Measurements from ENCODE around the gene GRK5.

GRK5 gene

GRCh38 chr10:119320981-119321380 is 113.6 kb downstream of the GRK5 start:
- no peak for DNase-seq

DNA sequence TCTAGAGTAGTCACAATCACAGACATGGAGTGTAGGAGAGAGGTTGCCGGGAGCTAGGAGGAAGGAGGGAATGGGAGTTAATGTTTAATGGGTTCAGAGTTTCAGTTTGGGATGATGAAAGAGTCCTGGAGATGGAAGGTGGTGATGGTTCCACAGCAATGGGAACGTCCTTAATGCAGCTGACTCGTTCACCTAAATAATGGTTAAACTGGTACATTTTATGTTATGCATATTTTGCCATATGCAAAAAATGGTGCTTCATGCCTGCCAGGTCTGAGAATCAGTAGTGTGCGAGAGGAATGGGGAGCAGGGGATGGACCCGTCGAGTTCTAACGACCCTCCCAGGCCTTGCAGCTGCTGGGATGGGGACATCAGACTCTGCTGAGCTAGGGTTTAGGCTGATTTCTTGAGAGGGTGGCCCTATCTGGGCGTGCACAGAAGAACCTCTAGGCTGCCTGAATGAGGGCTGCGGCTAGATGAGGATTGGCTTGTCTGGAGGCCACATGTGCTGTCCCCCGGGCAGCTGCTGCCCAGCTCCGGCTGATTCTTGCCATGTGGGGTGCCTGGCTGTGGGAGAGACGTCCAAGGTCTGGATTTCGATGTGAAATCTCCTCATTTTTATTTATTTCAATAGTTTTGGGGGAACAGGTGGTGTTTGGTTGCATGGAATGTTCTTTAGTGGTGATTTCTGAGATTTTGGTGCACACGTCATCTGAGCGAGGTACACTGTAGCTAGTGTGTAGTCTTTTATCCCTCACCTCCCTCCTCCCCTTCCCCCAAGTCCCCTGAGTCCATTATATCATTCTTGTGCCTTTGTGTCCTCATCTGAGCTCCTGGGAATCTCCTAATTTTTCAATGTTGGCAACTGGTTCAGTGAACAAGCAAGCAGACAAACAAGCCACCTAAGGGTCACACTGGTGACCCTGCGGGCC is 116.0 kb downstream of the GRK5 start:
- DNase-seq = no peak

- no peak for DNase-seq
These were observed 117.8 kb downstream of the GRK5 start for GRCh38 chr10:119325131-119325530.

DNA sequence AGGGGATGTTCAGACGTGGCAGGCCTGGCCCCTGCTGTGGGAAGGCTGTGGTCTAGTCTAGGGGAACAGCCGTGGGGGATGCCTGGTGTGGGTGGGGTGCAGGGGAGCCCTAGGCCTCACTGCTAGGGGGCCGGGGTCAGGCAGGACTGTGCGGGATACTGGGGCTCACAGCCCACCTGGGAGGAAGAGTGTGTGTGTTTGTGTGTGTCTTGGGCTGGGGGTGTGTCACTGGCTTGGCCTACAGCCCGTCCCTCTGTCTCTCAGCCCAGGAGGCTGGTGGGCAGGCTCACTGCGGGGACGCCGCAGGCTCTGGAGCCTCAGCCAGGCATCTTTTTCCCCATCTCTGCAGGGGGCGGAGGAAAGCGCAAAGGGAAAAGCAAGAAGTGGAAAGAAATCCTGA is 118.8 kb downstream of the GRK5 start:
- no peak for DNase-seq

DNA sequence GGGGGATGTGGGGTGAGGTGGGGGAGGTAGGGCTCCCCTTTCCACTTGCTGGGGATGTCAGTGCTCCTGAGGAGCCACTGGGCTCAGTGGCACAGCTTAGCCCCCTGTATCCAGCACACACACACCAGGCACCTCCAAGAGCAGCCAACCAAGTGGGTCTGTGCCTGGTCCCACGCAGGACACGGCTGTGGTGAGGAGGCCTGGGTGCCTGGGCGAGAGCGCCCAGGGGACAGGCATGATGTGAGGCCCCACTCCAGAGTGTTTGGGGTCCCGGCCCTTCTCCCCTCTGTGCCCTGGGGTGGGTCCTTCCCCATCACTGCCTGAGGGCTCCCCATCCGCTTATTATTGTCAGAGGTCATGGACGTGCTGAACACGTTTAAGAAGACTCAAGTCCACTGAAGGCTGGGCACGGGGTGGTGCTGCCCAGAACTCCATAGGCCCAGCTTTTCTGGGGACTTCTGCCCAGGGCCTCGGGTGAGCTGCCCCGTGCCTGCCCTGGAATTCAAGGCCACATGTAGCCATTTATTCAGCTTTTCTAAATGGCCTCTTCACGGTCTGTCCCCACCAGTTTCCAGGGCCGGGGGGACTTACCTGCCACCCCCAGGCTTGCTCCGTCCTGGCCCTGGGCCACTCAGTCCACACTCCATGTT is 119.8 kb downstream of the GRK5 start:
- no peak for DNase-seq

DNA sequence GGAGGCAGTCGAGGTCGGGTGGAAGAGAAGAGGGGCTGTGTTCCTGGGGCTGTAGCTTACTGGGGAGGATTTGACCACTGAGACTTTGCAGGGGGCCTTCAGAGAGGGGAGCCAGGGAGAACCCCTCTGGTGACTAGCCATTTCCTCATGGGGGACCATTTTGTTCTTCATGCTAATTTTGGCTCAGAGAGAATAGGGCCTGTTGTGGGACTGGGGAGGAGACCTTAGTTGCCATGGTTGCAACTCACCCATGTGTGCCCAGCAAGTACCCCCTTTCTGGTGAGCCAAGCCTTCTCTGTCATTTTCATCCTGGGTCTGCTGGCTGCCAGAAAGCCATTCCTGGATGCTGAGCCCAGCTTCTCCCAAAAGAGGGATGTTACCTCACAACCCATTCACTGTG is 120.9 kb downstream of the GRK5 start:
- no peak for DNase-seq

- DNase-seq = no peak
These were observed 123.0 kb downstream of the GRK5 start for GRCh38 chr10:119330342-119330741.

- DNase-seq = no peak
These were observed 123.7 kb downstream of the GRK5 start for GRCh38 chr10:119331061-119331460.

DNA sequence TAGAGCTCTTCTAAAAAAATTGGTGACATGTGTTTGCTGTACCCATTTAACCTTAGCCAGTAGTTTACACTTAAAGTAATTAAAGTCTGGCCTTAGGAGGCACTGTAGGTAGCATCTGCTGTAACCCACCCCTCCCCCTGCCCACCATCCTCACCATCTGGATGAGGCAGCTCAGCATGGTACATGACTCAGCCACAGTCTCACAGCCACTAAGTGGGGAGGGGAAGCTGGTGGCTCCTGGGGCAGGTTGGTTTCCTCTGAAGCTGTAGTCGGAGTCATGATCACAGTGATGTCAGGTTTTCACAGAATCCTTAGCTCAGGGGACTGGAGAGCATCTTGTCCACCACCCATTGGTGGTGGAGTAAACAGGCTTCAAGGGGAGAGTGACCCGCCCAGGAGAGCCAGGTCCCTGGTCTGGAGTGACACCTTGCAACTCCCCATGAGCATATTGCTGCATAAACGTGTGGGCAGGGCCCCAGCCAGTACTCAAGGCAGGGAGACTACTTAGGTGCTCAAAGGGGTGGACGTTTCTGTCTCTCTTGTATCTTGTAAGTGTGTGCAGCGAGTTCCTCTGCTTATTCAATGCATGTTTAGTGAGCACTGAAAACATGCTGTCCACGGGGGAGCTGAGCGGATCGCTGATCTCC is 125.9 kb downstream of the GRK5 start:
- peak; percentile 80 for DNase-seq

- DNase-seq = no peak
These were observed 128.4 kb downstream of the GRK5 start for GRCh38 chr10:119335671-119336353.

DNA sequence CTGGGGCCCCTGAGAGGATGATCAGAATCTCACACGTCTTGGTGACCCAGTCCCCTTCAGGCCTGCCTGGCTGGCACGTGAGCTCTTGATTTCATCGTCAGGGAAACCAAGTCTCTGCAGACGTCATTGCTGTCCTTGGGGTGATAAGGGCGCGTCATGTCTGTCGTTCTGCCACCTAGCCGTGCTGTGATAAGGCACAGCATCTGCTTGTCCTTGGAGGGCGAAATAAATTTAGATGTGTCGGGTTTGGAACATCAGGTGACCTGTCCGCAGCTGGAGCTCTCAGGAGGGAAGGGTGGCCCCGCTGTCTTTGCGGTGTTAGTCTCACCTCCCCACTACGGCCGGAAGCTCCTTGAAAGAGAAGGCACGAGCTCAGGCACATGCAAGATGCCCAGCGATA is 129.2 kb downstream of the GRK5 start:
- no peak for DNase-seq

- no peak for DNase-seq
These were observed 129.9 kb downstream of the GRK5 start for GRCh38 chr10:119337223-119337622.

GRCh38 chr10:119337796-119338432 is 130.5 kb downstream of the GRK5 start:
- no peak for DNase-seq

GRCh38 chr10:119339109-119339508 is 131.7 kb downstream of the GRK5 start:
- DNase-seq = no peak

DNA sequence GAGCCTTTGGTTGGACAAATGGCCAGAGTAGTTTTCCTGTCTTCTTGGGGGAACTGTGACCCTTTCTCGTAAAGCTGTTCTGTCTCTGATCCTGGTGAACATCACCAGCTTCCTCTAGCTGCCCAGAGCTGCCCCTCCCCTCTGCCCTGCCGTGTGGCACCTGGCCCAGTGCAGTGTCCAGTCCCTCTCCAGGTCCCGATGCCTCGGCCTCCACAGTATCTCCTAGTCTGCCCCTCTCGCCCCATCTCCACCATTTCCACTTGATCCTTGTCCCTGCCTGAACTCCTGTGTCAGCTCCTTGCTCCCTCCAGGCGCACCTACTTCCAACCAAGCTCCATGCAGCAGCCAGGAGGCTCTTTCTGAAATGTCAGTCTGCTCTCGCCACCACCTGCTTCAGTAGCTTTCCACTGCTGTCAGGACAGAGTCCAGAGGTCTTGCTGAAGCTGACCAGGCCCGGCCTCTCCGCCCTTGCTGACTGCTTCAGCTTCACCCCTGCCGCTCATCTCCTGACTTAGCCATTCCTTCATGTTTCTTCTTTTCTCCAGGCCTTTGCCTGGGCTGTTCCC is 133.6 kb downstream of the GRK5 start:
- DNase-seq = no peak

DNA sequence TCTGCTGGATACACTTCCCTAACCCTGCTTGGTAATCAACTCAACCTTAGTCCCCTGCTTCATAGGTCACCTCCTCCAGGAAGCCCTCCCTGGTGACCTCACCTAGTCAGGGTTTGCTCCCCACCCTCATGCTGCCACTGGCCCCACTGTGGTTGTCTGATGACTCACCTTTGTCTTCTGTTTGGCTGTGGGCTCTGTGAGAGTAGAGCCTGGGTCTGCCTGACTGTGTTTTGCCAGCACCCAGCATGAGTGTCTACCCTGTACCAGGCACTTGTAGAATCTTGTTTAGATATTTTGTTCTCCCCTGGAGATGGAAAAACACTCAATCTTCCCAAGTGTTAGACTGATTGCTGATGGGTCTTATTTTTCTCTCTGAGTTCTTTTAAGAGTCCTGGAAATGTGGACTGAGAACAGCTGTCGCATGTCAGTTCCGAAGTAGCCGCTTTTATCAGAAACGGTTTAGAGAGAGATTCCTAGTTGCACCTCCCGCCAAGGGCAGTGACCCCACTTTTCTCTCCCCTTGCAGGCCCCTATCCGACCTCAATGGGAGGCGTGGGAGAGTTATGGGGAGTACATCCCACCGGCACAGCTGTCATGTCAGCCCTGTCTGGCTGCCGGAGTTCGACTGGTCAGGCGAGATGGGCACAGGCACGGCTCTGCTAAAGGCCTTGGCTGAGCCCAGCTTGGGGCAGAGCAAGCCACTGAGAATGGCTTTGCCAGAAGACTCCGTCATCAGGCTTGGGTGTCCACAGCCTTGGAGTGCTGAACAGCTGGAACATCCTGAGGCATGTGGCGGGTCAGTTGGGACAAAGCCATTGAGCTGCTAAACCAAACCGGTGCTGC is 134.3 kb downstream of the GRK5 start:
- peak; percentile 74 for DNase-seq

DNA sequence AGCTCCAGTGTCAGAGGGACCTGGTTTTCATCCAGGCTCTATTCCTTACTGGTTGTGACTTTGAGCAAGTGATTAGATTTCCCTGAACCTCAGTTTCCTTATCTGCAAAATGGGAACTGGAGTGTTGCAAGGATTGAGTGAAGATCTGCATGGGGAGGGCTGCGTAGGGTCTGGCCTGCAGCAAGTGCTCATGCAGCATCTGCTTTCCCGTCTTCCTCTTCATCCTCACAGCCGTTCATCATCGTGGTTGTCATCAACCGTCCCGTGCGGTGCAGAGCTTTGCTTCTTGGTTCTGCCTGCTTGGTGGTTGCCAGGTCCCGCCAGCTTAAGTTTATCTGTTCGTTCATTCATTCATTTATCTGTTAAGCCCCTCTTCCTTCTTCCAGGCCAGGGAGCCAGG is 135.0 kb downstream of the GRK5 start:
- no peak for DNase-seq

GRCh38 chr10:119343011-119343601 is 135.7 kb downstream of the GRK5 start:
- DNase-seq = no peak

DNA sequence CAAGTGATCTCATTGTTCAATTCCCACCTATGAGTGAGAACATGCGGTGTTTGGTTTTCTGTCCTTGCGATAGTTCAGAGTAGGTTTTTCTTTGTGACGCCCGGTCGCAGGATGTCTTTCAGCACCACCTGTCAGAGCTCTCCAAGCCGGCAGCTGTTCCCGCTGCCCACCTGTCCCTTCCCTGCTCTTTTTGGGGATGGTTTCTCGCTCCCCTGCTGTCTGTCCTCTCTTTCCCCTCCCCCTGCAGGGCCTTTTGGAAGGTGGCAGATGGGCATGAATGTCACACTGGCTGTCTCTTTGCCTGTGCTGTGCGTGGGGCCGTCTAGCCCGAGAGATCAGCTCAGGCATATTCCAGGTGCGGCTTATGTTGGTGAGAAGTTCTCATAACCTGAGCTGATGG is 137.0 kb downstream of the GRK5 start:
- no peak for DNase-seq

- no peak for DNase-seq
These were observed 138.9 kb downstream of the GRK5 start for GRCh38 chr10:119346095-119346832.
